Activated CD4-positive, alpha-beta T cell treated with anti-CD3 and anti-CD28 coated beads, Interleukin-2, amount 50 U/mL, for 24 hours (primary cell): ENCODE data around the gene TACC2.
"Not testable (repeated sequence)": the region's sequence is repeated elsewhere in the genome, so short reads cannot be mapped to it uniquely, and the experiment has no call there.

Source experiments
- DNase-seq, 2 donors: peaks; one replicate each; pipeline ENCODE4 v3.0.0-alpha.2; 2020; ENCODE audit warnings: low read depth in 1 of 2, low spot score in 1 of 2

The TACC2 gene

GRCh38 chr10:122091722-122092121 is 102.8 kb downstream of the TACC2 start:
- no peak for DNase-seq

- DNase-seq: no peak
Measured at GRCh38 chr10:122093076-122093475, 104.1 kb downstream of the TACC2 start.

DNA sequence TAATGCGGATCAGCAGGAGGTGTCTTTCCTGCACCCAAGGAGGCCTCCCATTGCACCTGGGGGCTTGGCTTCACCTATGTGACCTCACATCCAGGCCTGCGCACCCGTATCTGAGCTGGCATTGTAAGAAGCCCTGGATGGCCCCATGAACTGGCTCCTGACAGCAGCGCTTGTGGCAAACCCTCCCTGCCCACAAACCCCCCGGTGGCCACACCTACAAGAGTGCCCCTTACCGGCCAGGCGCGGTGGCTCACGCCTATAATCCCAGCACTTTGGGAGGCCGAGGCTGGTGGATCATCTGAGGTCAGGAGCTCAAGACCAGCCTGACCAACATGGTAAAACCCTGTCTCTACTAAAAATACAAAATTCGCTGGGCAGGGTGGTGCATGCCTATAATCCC is 107.2 kb downstream of the TACC2 start:
- not testable (repeated sequence) for DNase-seq

- no peak for DNase-seq
Measured at GRCh38 chr10:122096705-122097104, 107.7 kb downstream of the TACC2 start.

DNA sequence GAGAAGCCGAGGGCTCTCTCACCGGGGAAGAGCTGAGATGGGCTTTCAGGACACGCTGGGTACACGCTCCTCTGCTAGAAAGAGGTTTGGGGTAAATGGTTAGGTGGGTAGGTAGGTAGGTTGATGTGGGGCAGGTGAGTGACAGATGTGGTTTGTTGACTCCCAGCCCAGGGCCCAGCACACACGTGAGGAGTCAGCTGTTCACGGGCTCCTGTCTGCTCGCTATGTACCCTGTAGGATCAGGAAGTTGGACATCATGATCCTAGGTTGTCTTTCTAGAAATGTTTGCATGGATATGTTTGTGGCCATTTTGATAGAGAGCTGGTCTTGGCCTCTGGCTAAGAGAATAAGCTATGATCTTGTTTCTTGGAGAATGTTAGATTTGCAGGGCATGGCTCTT is 109.0 kb downstream of the TACC2 start:
- no peak for DNase-seq

DNA sequence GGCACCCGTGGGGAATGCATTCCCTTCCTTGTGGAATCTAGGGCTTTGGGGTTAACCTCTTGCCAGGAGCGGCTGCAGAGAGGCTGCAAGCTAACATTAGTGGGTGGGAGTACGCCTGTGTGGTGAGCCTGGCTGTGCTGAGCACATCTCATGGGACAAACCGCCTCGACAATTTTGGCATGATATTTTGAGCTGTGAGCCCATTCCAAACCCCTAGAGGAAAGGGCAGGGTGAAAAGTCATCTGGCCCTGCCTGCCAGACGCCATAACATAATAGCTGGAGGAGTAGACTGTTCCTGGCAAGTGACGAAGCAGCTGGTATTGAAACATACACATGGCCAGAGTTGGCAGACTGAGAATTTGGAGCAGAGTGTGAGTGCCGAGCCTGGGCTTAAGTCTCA is 110.0 kb downstream of the TACC2 start:
- DNase-seq: no peak

- no peak for DNase-seq
Measured at GRCh38 chr10:122099562-122099961, 110.6 kb downstream of the TACC2 start.

GRCh38 chr10:122102146-122102868 is 113.3 kb downstream of the TACC2 start:
- no peak for DNase-seq

DNA sequence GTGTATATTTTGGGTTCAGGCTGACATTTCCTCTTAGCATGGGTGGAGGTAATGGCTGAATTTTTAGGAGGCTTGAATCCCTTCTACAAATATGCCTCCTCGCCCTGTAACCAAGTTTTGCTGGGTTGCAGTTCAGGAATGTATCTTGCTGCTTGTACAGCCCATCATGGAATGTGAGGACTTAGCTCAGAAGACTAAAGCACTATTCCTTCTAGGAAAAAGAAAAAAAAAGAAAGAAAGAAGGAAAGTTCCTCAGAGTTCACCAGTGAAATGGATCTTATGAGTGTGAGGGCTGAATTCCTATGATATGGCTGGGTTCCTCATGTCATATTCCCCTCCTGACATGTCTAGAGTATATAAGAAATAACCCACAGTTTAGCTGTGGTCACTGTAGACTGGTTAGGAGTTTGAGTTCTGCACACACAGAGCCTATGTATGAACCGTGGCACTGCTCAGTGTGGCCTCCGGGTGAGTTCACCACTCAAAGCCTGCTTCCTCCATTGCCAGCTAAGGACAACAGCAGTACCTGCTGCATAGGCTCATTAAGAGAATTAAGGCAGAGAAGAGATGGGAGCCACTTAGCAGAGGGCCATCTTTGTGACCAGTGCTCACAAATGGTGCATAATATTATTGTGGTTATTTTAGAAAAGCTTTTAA is 114.0 kb downstream of the TACC2 start:
- no peak for DNase-seq

GRCh38 chr10:122103592-122103991 is 114.6 kb downstream of the TACC2 start:
- DNase-seq: no peak

GRCh38 chr10:122108786-122109185 is 119.8 kb downstream of the TACC2 start:
- not testable (repeated sequence) for DNase-seq

DNA sequence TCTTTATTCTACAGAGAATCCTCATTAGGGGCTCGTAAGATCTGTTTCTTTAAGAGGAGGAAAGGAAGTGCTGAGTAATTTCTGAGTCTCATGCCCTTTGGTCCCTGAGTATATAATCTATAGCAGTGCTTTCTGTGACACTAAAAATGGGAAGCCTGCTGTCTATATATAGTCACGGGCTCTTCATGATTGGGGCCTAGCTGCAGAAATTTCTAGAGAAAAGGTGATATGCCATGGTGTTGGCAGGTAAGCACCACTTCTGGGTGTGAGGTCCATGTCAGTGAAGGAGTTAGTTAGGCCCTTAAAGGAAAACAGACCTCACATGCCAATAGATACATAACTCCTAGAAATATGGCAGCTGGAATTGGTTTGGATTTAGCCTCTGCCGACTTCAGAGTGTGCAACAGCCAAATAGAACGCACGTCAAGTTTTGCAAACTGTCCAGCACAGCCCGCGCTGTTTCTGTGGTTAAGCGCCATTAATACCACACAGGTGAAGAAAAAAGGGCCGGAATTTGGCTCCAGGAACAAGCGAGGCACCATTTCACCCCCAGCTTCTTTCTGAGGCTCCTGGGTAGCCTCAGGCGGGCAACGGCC is 123.2 kb downstream of the TACC2 start:
- DNase-seq: no peak

GRCh38 chr10:122112625-122113160 is 123.7 kb downstream of the TACC2 start:
- no peak for DNase-seq

DNA sequence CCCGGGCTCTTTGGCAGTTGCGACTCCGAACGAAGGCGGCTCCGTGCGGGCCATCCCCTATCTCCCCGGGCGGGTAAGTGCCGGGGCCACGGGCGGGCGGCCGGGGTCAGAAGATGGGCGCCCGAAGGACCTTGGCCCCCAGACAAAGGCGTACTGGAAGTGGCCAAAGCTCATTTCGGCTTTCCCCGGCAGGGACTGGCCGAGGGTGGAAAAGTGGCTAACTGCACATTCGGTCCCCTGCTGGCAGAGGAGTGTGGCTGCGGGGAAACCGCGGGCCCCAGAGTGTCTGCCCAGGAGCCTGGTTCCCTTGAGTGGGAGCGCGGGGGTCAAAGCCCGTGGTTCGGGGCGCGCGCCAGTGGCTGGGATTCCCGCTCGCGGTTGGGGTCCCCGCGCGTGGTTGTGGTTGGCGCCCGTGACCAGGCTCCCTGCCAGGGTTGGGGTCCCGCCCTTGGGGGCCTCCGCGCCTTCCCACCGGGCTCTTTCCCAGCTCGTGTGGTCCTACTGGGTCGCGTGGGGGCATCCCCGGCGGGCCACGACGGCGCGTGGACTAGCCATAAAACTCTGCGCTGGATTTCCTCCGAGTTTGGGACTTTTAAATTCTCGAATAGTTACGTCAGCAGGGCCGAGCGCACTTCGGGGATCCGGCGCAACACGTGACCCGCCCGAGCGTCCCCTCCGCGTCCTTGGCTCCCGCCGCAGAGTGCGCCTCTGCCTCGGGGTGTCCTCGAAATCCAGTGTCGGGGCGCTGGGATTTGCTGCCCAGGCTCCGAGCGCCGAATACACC is 124.4 kb downstream of the TACC2 start:
- DNase-seq: no peak

- no peak for DNase-seq
Measured at GRCh38 chr10:122113945-122114747, 125.2 kb downstream of the TACC2 start.

DNA sequence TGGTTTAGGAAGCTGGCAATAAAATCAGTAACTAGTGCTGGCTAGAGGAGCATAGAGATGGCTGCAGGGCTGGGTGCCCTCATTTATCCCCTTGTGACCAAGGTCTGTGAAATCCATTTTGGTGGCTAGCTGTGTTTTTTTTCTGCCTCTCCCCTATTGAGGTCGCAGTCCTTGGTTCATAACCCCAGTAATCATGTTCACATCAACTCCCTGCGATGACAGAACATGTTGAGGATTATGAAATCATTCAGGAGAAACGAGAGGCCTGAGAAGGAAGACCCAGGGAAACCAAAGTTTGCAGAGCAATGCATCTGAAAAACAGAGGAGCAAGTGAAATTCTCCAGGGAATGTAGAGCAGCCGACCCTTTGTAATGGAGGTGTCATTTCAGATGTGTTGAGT is 126.9 kb downstream of the TACC2 start:
- no peak for DNase-seq

- no peak for DNase-seq
Measured at GRCh38 chr10:122116331-122116730, 127.4 kb downstream of the TACC2 start.

GRCh38 chr10:122117475-122117874 is 128.5 kb downstream of the TACC2 start:
- no peak for DNase-seq

- DNase-seq: no peak
Measured at GRCh38 chr10:122120008-122120744, 131.2 kb downstream of the TACC2 start.

GRCh38 chr10:122121059-122121458 is 132.1 kb downstream of the TACC2 start:
- no peak for DNase-seq
